Measurements from ENCODE around the gene RFX7. TPM values are rescaled to one million over a fixed set of nuclear protein-coding genes. Genes with fewer than 3 reads are reported as not detected.

RFX7 gene
- 1 to 10 TPM; 5.5 to 7.3 TPM for total RNA-seq

GRCh38 chr15:56243163-56244037, at the start of gene RFX7:
Gene RFX7, minus strand, starts transcription at chr15:56243879. Its CDS starts 594 bp downstream, at chr15:56243285.

Small RNAs within 50 kb of the gene (small RNA-seq; reads per million reads assigned to genes)
- gene CD24P2 (0 reads per million in 2 donors), gene RNU6-1287P (0 reads per million in 2 donors)

Other genes starting within 250 kb of the RFX7 start
- 1 to 10 TPM; 3.1 to 3.3 TPM for gene TEX9, start 121.5 kb upstream of the RFX7 start, total RNA-seq
- 1 to 10 TPM; 1.0 to 2.7 TPM for gene MNS1, start 221.3 kb upstream of the RFX7 start, total RNA-seq